Measurements from ENCODE around the gene ACTR8. TPM values are rescaled to one million over a fixed set of nuclear protein-coding genes. Genes with fewer than 3 reads are reported as not detected.

ACTR8 gene
- polyA plus RNA-seq, 1 donor (not counting 4 experiments of a cell fraction or from before 2014, with no cell fraction given), result 28.8 TPM

DNA sequence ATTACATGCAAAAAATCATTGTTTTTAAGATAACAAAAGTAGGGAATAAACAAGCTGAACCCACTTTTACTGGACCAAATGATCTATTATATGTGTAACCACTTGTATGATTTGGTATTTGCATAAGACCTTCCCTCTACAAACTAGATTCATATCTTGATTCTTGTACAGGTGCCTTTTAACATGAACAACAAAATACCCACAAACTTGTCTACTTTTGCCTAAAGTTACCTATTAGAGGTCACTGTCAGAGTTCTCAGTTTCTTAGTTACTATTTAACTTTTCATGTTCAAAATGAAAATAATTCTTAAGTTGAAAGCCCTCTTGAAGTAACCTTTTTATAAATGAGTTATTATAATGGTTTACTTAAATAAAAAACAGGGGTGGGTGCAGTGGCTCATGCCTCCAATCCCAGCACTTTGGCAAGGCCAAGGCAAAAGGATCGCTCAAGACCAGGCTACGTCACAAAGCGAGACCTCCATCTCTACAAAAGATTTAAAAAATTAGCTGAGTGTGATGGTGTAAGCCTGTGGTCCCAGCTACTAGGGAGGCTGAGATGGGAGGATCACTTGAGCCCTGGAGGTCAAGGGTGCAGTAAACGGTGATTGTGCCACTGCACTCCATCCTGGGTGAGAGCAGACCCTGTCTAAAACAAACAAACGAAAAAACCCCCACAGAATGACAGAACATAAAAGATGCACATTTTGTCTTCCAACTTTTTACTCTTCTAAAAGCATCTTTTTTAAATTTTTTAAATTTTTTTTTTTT, 16.0 kb downstream of the ACTR8 start:
- Histone ChIP-seq H3K4me3 (ENCODE audit: control insufficient read depth in 2 of 3, extremely low read depth in 1 of 3, insufficient read depth in 2 of 3, low read depth in 1 of 3, low read length in 3 of 3) (no peak overlapping the region), H2AFZ (ENCODE audit: control insufficient read depth, low read length) (no peak overlapping the region), H3K79me2 (ENCODE audit: control insufficient read depth, insufficient read depth, low read length) (no peaks in the 10 kb centered on the region), H4K20me1 (ENCODE audit: control insufficient read depth, extremely low read depth, insufficient read depth, low read length) (no peaks in the 10 kb centered on the region), H3K9me1 (ENCODE audit: control insufficient read depth, extremely low read depth, insufficient read depth, low read length) (no peaks in the 10 kb centered on the region), H3K9me3 (ENCODE audit: control insufficient read depth, low read depth, low read length) (no peaks in the 10 kb centered on the region), H3K4me1 (ENCODE audit: control insufficient read depth, extremely low read depth, insufficient read depth, low read length) (no peaks in the 10 kb centered on the region), H3K9ac (ENCODE audit: control insufficient read depth, extremely low read depth, insufficient read depth, low read length) (no peak overlapping the region), H3K27me3 (ENCODE audit: control insufficient read depth, extremely low read depth, insufficient read depth, low read length) (no peaks in the 10 kb centered on the region), H3K36me3 (ENCODE audit: control insufficient read depth in 2 of 2, extremely low read depth in 1 of 2, insufficient read depth in 2 of 2, low read length in 2 of 2) (peaks cover 3 to 10% of the 10 kb centered on the region in 2 experiments), H3K4me2 (ENCODE audit: control insufficient read depth, extremely low read depth, insufficient read depth, low read depth, low read length) (no peak overlapping the region), H3K27ac (ENCODE audit: control insufficient read depth, insufficient read depth, low read length) (no peak overlapping the region)
- dilution Hi-C loops (cut with MboI; ENCODE audit: extremely low pct_ligation_motif_present, low sequenced_read_pairs), result no loop called here
- no peak for TF ChIP-seq EZH2 (IDR thresholded peaks at IDR 0.05; ENCODE audit: low read length)
- TF ChIP-seq, protein P1, sequence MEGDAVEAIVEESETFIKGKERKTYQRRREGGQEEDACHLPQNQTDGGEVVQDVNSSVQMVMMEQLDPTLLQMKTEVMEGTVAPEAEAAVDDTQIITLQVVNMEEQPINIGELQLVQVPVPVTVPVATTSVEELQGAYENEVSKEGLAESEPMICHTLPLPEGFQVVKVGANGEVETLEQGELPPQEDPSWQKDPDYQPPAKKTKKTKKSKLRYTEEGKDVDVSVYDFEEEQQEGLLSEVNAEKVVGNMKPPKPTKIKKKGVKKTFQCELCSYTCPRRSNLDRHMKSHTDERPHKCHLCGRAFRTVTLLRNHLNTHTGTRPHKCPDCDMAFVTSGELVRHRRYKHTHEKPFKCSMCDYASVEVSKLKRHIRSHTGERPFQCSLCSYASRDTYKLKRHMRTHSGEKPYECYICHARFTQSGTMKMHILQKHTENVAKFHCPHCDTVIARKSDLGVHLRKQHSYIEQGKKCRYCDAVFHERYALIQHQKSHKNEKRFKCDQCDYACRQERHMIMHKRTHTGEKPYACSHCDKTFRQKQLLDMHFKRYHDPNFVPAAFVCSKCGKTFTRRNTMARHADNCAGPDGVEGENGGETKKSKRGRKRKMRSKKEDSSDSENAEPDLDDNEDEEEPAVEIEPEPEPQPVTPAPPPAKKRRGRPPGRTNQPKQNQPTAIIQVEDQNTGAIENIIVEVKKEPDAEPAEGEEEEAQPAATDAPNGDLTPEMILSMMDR (optimal IDR thresholded peaks at IDR 0.05 in 1 of 3, IDR thresholded peaks at IDR 0.05 in 1 of 3, conservative IDR thresholded peaks at IDR 0.05 in 1 of 3; ENCODE audit: extremely low read depth in 1 of 3, insufficient read depth in 2 of 3, low read length in 3 of 3), result no peak
- DNase-seq (ENCODE audit: low read depth, low spot score), result no peak
- FAIRE-seq, result no peak

DNA sequence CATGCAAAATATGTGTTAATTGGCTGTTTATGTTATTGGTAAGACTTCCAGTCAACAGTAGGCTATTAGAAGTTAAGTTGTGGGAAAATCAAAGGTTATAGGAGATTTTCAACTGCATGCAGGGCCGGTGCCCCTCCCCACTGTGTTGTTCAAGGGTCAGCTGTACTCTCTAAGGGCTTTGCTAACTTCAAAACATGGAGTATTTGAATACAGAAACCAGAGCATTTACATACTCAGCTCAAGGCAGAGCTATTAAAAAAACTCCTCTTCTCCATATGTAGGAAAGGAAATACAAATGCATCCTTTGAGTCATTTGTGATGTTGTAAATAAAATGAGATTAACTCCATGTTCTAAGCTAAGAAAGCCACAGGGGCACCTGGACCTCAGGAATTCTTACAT, 18.8 kb downstream of the ACTR8 start:
- Histone ChIP-seq H4K20me1 (ENCODE audit: control insufficient read depth, extremely low read depth, insufficient read depth, low read length) (no peaks in the 10 kb centered on the region), H3K4me1 (ENCODE audit: control insufficient read depth, extremely low read depth, insufficient read depth, low read length) (no peaks in the 10 kb centered on the region), H3K9ac (ENCODE audit: control insufficient read depth, extremely low read depth, insufficient read depth, low read length) (no peak overlapping the region), H3K27ac (ENCODE audit: control insufficient read depth, insufficient read depth, low read length) (no peak overlapping the region), H2AFZ (ENCODE audit: control insufficient read depth, low read length) (no peak overlapping the region), H3K79me2 (ENCODE audit: control insufficient read depth, insufficient read depth, low read length) (no peaks in the 10 kb centered on the region), H3K27me3 (ENCODE audit: control insufficient read depth, extremely low read depth, insufficient read depth, low read length) (no peaks in the 10 kb centered on the region), H3K4me2 (ENCODE audit: control insufficient read depth, extremely low read depth, insufficient read depth, low read depth, low read length) (no peak overlapping the region), H3K9me3 (ENCODE audit: control insufficient read depth, low read depth, low read length) (no peaks in the 10 kb centered on the region), H3K36me3 (ENCODE audit: control insufficient read depth in 2 of 2, extremely low read depth in 1 of 2, insufficient read depth in 2 of 2, low read length in 2 of 2) (peaks cover 0 to 3% of the 10 kb centered on the region in 2 experiments), H3K4me3 (ENCODE audit: control insufficient read depth in 2 of 3, extremely low read depth in 1 of 3, insufficient read depth in 2 of 3, low read depth in 1 of 3, low read length in 3 of 3) (no peak overlapping the region), H3K9me1 (ENCODE audit: control insufficient read depth, extremely low read depth, insufficient read depth, low read length) (no peaks in the 10 kb centered on the region)
- dilution Hi-C loops (cut with MboI; ENCODE audit: extremely low pct_ligation_motif_present, low sequenced_read_pairs), result no loop called here
- no peak for DNase-seq (ENCODE audit: low read depth, low spot score)
- no peak for FAIRE-seq
- TF ChIP-seq, protein P1 (optimal IDR thresholded peaks at IDR 0.05 in 1 of 3, IDR thresholded peaks at IDR 0.05 in 1 of 3, conservative IDR thresholded peaks at IDR 0.05 in 1 of 3; ENCODE audit: extremely low read depth in 1 of 3, insufficient read depth in 2 of 3, low read length in 3 of 3), result no peak
- TF ChIP-seq EZH2 (IDR thresholded peaks at IDR 0.05; ENCODE audit: low read length), result no peak

All from keratinocyte (primary cell).